ENCODE results near the gene TTC6.
"Not testable (repeated sequence)": the region's sequence is repeated elsewhere in the genome, so short reads cannot be mapped to it uniquely, and the experiment has no call there.

The TTC6 gene

GRCh38 chr14:37594971-37595808, at the start of gene TTC6, which contains the start of gene FOXA1:
Gene TTC6, plus strand, starts transcription at chr14:37595629. Its CDS starts 26,436 bp downstream, at chr14:37622065.
Gene FOXA1, minus strand, starts transcription at chr14:37595249. Its CDS starts 277 bp downstream, at chr14:37594972.
- DNase-seq (ENCODE audit: low spot score), result no peak
- Histone ChIP-seq H3K4me3 (peak within 1 kb of the TSS; percentile 69), H3K27ac (no peak within 1 kb of the TSS)
- TF ChIP-seq CTCF (IDR thresholded peaks at IDR 0.05), result no peak

GRCh38 chr14:37546621-37547447, 48.6 kb upstream of the TTC6 start:
- Histone ChIP-seq H3K27ac (no peak overlapping the region), H3K4me3 (no peak overlapping the region)
- TF ChIP-seq CTCF (IDR thresholded peaks at IDR 0.05), result no peak
- DNase-seq (ENCODE audit: low spot score), result no peak

GRCh38 chr14:37550511-37550910, 44.9 kb upstream of the TTC6 start:
- no peak for DNase-seq (ENCODE audit: low spot score)
- TF ChIP-seq CTCF (IDR thresholded peaks at IDR 0.05), result no peak
- H3K4me3 ChIP-seq, result no peak overlapping the region
- no peak overlapping the region for H3K27ac ChIP-seq

GRCh38 chr14:37551119-37551518, 44.3 kb upstream of the TTC6 start:
- TF ChIP-seq CTCF (IDR thresholded peaks at IDR 0.05), result no peak
- H3K27ac ChIP-seq, result no peak overlapping the region
- no peak overlapping the region for H3K4me3 ChIP-seq
- no peak for DNase-seq (ENCODE audit: low spot score)

GRCh38 chr14:37553935-37554550, 41.4 kb upstream of the TTC6 start:
- no peak for DNase-seq (ENCODE audit: low spot score)
- Histone ChIP-seq H3K27ac (no peak overlapping the region), H3K4me3 (no peak overlapping the region)
- TF ChIP-seq CTCF (IDR thresholded peaks at IDR 0.05), result no peak

- not testable (repeated sequence) for H3K27ac ChIP-seq; H3K4me3 ChIP-seq; DNase-seq (ENCODE audit: low spot score)
Measured at GRCh38 chr14:37555596-37555995, 39.8 kb upstream of the TTC6 start.

GRCh38 chr14:37558740-37559139, 36.7 kb upstream of the TTC6 start:
- DNase-seq (ENCODE audit: low spot score), result no peak
- no peak for TF ChIP-seq CTCF (IDR thresholded peaks at IDR 0.05)
- Histone ChIP-seq H3K27ac (no peak overlapping the region), H3K4me3 (no peak overlapping the region)
